HG03432 (cell line): Measurements from ENCODE around the gene NEK8.

ENCODE experiments used
- ATAC-seq: cut with Tn5 transposase; IDR thresholded peaks from one replicate; pipeline ENCODE4 v1.9.1; 2021; ENCODE audit warnings: mild to moderate bottlenecking, moderate library complexity; ENCODE audit not compliant: unreplicated experiment

NEK8 gene

DNA sequence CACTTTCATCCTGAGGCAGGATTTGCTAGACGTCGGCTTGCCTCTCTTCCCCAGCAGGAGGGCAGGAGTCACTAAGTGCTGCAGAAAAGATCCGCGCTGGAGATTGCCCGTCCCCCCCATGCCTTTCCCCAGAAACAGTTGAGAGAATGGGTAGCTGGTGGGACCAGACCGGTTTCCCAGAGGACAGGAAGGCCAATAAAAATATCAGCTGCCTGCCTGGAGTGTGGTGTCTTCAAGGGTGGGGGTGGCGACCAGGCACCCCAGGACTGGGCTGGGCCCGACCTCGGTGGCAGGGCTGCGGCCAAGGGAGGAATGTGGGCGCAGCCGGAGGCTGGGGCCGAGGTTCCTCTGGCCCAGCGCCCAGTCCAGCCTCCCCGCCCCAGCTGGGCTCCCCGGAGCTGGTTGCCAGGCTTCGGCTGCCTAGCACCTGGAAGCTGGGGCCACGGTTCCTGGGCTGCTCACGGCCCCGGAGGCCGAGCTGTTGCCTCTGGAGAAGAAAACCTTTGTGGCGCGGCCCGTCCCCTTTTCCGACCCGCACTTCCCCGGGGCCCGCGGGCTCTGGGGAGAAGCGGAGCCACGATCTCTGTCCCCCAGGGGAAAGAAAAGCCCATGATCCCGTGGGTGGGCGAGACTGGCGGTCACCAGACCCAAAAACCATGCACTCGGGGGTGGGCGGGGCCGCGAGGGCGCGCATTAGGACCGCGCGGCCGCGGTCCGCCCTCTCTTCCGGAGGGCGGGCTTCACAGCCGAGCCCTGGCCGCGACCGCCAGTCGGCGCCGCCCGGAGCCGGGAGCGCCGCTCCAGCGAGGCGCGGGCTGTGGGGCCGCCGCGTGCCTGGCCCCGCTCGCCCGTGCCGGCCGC lies 14.9 kb downstream of the NEK8 start, which contains the start of gene TRAF4:
TRAF4 (plus strand) TSS at position 769 of the 861 bp plus-strand sequence. CDS start 102 bp downstream, outside the sequence.
- ATAC-seq: peak; percentile 67

DNA sequence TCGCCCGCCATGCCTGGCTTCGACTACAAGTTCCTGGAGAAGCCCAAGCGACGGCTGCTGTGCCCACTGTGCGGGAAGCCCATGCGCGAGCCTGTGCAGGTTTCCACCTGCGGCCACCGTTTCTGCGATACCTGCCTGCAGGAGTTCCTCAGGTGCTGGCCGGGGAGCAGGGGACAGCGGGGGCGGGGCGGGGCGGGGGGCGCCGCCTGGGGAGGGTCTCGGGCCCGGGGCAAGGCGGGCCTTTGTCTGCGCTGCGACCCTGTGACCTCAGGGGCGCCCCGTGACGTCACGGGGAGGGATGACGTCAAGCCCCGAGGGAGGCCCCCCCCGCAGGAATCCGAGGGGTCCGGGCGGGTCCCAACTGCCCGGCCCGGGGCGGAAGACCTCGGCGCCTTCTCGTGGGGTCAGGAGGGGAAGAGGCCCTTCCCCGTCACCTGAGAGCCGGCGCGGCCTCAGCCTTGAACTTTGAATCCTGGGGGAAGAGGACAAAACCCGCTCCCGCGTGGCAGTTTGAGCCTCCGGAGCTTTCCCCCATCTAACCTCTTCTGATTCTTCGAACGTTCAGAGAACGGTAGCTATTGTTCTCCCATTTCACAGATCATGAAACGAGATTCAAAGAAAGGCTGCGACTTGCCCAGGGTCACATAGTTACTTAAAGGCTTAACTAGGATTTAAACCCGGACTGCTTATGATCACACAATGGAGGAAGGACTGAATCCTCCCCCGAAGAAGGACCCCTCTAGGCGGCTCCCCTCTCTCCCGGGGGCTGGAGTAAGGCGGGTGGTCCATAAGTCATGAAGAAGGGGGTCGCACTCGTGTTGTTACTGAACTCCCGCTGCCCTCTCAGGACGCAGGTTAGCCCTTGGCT lies 15.8 kb downstream of the NEK8 start:
- peak; percentile 28 for ATAC-seq

DNA sequence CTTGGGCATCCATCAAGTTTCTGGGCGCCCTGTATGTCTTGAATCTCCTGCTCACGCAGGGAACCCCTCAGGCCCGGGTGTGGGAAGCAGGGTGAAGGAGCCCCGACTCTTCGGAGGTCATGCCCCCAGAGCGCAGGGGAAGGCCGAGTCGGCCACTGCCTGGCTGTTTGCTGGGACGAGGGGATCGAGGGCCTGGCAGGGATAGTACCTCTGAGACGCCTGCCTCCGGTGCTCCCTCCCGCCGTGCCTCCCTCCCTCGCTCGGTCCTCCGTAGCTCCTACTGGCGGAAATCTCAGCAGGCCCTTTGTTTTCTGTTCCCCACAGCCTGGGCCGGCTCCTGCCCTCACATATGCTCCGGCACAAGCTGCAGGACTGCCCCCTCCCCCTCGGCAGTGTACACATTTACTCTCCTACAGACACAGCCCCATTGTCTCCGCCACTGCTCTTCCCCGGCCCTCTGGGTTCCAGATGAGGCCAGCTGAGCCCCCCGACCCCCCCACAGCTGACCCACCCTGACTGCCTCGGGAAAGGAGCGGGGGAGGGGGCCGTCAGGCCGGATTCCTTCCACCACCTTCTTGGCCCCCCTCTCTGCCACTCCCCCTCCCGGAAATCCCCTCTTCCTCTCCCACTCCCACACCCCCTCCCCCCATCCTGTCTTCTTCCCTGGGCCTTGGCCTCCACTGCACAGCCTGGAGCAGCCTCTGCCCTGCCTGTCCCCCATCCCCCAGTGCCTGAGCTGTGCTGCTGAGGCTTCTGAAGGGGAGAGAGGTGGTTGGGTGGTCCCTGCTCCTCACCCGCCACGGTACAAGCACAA lies 16.6 kb downstream of the NEK8 start:
- ATAC-seq: no peak

DNA sequence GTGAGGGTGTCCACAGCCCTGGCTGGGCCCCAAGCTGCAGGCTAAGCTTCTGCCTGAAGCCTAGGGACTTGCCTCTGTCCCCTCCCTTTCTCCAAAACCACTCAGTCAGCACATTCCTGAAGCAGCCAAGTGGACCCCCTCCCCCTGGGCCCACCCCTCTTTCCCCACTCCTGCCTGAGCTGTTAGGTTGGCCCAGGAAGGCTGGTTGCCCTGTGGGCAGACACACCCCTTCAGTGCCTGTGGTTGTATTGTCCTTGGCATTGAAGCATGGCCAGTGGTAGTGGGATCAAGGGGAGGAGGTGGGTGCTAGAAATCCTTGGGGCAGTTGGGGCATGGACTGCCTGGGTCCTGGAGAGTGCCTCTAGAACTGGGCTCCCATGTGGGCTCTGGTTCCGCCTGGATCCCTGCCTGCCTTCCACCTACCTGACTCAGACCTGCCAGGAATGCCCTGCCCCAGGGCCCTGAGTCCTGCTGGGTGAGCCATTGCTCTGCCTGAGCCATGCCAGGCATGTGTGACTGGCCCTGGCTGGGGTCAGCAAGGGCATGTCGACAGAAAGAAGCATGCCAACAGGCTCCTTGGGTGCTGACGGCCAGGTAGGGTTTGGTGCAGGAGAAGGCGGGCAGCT lies 17.3 kb downstream of the NEK8 start:
- ATAC-seq: no peak

DNA sequence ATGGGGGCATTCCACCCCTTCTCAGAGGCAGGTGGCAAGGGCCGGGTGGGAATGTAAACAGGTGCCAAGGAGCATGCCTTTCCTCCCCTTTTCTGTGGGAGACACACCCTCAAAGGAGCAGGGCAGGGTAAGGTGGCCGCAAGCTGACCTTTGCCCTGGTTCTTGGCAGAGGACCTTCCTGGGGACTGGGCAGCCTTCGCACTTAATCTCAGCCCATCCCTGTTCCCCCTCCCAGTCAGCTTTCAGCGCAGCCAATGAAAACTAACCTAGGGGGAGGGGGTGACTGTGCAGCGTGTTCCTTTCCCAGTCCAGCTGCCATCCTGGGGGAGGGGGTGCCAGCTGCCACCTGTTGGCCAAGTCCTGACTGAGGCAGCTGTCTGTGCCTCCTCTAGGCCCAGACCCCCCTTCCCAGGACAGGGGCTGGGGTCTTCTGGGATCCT lies 18.0 kb downstream of the NEK8 start:
- no peak for ATAC-seq

DNA sequence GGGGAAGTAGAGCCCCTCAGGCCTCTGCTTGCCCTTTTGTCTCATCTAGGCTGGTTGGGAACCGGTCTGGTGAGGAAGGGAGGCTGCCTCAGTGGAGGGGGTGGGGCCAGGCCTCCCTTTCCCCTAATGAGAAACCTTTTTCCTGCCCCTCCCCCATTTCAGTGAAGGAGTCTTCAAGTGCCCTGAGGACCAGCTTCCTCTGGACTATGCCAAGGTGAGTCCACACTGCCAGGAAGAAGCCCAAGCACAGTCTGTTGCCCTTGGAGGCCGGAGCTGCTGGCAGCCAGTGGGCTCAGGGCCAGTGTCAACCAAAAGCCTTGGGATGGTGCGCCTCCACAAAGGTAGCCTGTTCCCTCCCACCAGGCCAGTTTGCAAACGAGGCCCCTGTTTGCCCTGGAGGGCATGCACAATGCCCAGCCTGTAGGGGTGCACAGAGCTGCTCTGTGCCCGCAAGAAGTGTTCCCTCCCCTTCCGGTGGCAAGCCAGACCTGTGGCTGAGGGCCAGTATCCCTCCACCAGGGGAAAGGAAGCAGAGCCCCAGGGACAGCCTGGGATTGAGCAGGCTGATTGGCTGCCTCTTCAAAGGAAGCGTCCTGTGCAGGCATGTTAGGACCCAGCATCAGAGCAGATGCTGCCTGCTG lies 18.6 kb downstream of the NEK8 start:
- no peak for ATAC-seq

DNA sequence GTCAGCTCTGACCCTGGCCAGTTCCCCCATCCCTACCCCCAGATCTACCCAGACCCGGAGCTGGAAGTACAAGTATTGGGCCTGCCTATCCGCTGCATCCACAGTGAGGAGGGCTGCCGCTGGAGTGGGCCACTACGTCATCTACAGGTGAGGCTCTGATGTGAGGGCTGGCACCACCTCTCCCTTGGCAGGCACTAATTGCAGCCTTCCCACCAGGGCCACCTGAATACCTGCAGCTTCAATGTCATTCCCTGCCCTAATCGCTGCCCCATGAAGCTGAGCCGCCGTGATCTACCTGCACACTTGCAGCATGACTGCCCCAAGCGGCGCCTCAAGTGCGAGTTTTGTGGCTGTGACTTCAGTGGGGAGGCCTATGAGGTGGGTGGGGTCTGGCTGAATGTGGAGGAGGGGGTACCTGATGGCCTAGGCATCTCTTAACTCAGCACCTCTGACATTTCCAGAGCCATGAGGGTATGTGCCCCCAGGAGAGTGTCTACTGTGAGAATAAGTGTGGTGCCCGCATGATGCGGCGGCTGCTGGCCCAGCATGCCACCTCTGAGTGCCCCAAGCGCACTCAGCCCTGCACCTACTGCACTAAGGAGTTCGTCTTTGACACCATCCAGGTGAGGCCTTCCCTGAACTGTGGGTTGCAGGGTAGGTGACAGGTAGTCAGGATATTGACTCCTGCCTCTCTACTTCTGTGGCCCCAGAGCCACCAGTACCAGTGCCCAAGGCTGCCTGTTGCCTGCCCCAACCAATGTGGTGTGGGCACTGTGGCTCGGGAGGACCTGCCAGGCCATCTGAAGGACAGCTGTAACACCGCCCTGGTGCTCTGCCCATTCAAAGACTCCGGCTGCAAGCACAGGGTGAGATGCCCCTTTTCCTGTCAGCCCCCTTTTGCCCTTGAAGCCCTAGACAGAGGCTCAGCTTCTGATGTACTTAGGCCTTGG lies 19.5 kb downstream of the NEK8 start:
- no peak for ATAC-seq

DNA sequence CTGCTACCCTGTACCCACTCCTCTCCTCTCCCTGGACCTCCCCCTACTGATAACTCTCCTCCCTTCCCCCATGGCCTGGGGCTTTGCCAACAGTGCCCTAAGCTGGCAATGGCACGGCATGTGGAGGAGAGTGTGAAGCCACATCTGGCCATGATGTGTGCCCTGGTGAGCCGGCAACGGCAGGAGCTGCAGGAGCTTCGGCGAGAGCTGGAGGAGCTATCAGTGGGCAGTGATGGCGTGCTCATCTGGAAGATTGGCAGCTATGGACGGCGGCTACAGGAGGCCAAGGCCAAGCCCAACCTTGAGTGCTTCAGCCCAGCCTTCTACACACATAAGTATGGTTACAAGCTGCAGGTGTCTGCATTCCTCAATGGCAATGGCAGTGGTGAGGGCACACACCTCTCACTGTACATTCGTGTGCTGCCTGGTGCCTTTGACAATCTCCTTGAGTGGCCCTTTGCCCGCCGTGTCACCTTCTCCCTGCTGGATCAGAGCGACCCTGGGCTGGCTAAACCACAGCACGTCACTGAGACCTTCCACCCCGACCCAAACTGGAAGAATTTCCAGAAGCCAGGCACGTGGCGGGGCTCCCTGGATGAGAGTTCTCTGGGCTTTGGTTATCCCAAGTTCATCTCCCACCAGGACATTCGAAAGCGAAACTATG lies 20.4 kb downstream of the NEK8 start:
- ATAC-seq: no peak

DNA sequence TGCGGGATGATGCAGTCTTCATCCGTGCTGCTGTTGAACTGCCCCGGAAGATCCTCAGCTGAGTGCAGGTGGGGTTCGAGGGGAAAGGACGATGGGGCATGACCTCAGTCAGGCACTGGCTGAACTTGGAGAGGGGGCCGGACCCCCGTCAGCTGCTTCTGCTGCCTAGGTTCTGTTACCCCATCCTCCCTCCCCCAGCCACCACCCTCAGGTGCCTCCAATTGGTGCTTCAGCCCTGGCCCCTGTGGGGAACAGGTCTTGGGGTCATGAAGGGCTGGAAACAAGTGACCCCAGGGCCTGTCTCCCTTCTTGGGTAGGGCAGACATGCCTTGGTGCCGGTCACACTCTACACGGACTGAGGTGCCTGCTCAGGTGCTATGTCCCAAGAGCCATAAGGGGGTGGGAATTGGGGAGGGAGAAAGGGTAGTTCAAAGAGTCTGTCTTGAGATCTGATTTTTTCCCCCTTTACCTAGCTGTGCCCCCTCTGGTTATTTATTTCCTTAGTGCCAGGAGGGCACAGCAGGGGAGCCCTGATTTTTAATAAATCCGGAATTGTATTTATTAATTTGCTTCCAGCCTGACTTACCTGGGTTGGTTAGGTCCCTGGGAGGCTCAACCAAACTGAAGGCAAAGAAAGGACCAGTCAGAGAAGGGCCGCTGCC lies 21.1 kb downstream of the NEK8 start:
- no peak for ATAC-seq

DNA sequence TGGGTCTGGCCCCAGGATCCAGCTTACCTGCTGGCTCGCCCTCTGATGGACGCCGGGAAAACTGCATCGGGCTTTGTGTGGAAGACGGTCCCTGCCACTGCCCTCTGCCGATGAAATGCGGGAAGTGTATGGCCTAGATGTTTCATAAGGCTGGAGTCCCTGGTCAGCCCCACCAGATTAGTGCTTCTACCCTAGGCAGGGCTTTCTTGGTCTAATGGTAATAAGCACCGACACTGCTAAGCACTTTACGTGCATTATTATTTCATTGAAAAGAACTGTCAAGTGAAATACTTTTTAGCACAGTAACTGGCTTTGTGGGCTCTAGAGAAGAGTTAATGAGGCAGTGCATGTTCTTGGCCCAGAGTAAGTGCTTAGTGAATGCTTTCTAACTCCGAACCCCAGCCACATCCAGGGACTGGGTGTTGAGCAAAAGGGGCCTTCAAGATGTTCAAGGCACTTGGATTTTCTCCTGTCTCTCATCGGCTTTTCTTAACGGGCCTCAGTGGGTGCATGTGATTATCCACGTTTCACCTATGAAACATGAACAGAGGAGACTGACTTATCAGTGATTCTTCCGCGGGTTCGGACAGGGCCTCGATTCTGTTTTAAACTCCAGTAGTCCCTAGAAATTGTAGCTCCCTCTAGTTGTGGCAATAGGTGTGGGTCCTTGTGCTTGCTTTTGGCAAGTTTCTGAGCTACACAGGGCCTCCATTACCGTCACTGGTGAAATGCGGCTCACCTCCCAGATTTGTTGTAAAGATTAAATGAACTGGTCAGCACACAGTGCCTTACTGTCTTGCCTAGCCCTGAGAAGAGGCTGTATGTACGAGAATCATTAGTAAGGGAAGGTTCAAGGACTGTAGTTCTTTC lies 21.8 kb downstream of the NEK8 start:
- peak; percentile 61 for ATAC-seq

DNA sequence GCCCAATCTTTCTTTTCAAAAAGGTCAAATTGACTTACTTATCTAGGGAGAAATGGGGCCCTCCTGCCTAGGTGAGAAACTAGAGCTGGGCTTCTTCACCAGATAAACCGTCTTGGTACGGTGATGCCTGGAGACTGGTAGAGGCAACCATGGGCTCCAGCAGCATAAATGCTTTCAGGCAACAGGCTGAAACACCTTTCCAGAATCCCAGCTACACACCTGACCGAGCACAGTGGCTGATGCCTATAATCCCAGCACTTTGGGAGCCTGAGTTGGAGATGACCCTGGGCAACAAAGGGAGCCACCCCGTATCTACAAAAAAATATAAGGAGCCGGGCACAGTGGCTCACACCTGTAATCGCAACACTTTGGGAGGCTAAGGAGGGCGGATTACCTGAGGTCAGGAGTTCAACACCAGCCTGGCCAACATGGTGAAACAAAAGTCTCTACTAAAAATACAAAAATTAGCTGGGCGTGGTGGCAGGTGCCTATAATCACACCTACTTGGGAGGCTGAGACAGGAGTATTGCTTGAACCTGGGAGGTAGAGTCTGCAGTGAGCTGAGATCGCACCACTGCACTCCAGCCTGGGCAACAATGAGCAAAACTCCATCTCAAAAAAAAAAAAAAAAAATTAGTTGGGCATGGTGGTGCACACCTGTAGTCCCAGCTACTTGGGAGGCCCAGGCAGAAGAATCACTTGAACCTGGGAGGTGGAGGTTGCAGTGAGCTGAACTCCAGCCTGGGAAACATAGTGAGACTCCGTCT lies 23.2 kb downstream of the NEK8 start:
- no peak for ATAC-seq

DNA sequence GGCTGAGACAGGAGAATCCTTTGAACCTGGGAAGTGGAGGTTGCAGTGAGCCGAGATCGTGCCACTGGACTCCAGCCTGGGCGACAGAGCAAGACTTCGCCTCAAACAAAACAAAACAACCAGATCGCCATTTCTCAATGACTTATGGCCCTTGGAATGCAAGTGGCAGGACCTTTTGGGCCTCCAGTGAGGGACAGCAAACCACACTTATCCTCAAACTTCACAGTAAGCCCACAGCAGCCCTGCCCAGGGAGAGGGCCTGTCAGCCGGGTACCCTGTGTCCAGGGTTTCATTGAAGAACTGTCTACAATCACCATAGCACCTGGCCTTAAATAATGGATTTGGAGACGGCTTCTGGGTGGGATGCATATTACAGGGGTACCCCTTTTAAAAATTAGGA lies 26.9 kb downstream of the NEK8 start:
- no peak for ATAC-seq

DNA sequence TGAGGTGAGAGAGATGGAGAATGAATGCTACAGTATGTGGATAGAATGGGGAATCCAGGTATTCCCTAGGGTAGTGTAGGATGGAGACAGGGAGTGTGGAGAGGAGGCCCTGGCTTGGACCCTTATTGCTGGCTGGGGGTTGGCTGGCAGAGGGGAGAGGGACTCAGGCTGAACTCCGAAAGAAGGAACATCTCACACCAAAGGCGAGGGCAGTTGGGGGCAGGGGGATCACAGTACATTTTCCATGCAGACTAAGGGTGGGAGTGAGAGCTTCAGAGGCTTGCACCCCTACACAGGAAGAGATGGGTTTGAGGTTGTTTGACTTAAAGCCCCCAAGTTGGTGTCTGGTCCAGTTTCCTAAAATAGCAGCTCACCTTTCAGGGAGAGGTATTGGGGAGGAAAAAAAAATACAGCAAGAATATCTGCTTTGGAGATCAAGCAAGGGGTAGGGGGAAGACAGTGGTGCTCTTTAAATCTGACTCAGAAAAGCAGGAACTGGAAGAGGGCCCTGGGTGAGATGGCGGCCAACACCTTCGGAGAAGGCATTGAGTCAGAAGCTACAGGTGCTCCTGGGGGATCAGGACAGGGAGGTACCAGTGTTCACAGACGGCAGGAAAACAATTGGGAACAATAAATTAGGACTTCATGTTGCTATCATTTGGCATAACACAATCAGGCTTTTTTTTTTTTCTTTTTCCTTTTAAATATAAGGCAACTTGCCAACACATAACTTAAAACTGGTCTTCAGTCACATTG lies 27.6 kb downstream of the NEK8 start:
- no peak for ATAC-seq

DNA sequence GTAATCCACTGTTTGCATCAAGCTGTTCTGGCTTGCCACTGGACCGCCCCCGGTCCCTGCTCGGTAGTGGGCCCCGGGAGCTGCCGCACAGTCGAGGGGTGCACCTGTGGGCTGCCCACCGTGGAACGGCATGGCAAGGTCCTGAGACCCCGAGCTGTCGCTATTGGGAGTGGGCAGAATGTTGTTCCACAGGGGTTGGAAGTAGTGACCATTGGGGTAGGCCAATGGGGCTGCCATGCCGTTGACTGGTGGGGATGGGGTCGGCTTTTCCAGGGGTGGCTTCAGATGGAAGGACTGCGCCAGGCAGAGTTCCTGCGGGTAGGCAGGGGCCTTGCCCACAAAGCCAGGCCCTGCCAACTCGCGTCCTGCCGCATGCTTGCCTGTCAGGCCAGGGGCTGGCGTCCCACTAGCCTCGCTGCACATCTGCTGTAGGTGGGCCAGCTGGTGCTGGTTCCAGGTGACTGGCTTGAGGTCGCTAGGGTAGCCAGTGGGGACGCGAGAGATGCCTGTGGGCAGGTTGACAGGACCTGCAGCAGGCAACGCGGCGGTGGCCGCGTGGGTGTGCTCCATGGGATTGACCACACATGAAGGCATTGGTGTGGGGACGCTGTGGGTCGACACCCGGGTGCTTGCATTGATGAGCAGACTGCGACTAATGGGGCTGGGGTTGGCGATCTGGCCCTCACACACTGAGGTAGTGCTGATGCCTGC lies 30.0 kb downstream of the NEK8 start:
- no peak for ATAC-seq
